Measurements from ENCODE around the gene CTDP1. TPM values are rescaled to one million over a fixed set of nuclear protein-coding genes. Genes with fewer than 3 reads are reported as not detected.

Gene CTDP1
- polyA plus RNA-seq, 1 experiment = 12.9 TPM

DNA sequence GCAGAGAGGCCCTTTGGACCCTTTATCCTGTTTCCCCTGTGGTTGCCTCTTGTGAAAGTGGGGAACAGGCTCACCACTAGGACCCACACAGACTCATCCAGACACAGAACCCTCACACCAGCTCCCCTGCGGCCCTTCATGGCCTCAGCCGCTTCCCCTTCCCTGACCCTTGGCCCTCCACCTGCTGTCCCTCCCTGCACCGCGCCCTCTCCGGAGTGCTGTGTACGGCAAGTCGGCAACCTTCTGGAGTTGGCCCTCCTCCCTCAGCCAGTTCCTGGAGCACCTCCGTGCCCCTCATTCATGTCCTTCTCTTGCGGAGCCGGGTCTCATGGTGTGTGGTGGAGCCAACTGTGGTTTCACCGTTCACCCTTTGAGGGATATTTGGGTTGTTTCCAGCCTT is 44.0 kb downstream of the CTDP1 start:
- Histone ChIP-seq H3K27me3 (ENCODE audit: control insufficient read depth, insufficient read depth, low read length) (no peaks in the 10 kb centered on the region), H3K4me3 (ENCODE audit: low read depth, low read length) (no peak overlapping the region), H3K36me3 (ENCODE audit: control insufficient read depth, insufficient read depth, low read length) (peaks cover 19% of the 10 kb centered on the region)
- TF ChIP-seq, protein P1, sequence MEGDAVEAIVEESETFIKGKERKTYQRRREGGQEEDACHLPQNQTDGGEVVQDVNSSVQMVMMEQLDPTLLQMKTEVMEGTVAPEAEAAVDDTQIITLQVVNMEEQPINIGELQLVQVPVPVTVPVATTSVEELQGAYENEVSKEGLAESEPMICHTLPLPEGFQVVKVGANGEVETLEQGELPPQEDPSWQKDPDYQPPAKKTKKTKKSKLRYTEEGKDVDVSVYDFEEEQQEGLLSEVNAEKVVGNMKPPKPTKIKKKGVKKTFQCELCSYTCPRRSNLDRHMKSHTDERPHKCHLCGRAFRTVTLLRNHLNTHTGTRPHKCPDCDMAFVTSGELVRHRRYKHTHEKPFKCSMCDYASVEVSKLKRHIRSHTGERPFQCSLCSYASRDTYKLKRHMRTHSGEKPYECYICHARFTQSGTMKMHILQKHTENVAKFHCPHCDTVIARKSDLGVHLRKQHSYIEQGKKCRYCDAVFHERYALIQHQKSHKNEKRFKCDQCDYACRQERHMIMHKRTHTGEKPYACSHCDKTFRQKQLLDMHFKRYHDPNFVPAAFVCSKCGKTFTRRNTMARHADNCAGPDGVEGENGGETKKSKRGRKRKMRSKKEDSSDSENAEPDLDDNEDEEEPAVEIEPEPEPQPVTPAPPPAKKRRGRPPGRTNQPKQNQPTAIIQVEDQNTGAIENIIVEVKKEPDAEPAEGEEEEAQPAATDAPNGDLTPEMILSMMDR (IDR thresholded peaks at IDR 0.05; ENCODE audit: insufficient read depth, low read depth, low read length) = no peak
- CTCF ChIA-PET = no interaction called here
- POLR2A ChIA-PET = no interaction called here
- no peak for DNase-seq (ENCODE audit: low read depth)

DNA sequence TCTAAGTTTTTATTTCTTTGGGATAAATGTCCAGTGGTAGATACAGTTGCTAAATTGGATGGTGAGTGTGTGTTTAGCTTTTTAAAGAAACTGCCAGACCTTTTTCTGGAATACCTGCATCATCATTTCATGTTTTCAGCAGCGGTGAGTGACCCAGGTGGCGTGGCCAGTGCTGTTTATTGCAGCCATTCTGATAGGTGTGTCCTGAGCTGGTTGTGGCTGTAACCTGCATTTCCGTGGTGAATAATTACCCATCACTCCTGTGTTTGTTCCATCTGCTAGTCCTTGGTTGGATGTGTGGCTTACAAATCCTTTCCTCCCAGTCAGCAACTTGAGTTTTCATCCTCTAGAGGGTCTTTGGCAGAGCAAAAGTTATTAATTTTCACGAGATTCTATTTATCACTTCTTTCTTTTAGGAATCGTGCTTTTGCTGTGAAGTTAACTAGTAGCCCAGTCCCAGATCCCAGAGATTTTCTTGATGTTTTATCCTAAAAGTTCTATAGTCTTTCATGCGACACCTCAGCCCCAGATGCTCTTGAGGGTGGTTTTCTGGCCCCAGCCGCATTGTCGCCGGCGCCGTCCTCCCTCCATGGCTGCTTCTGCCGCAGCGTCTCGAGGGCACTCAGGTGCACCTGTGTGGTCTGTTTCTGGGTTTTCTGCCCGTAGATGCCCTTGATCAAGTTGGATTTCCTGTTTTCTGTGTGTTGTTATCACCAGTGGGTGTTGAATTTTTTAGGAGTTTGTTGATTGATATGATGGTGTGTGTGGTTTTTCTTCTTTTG is 44.9 kb downstream of the CTDP1 start:
- no peak for DNase-seq (ENCODE audit: low read depth)
- no peak overlapping the region for H3K4me3 ChIP-seq (ENCODE audit: low read depth, low read length)
- H3K36me3 ChIP-seq (ENCODE audit: control insufficient read depth, insufficient read depth, low read length) = peaks cover 25% of the 10 kb centered on the region
- POLR2A ChIA-PET = no interaction called here
- CTCF ChIA-PET = no interaction called here
- H3K27me3 ChIP-seq (ENCODE audit: control insufficient read depth, insufficient read depth, low read length) = no peaks in the 10 kb centered on the region
- TF ChIP-seq, protein P1 (IDR thresholded peaks at IDR 0.05; ENCODE audit: insufficient read depth, low read depth, low read length) = no peak

DNA sequence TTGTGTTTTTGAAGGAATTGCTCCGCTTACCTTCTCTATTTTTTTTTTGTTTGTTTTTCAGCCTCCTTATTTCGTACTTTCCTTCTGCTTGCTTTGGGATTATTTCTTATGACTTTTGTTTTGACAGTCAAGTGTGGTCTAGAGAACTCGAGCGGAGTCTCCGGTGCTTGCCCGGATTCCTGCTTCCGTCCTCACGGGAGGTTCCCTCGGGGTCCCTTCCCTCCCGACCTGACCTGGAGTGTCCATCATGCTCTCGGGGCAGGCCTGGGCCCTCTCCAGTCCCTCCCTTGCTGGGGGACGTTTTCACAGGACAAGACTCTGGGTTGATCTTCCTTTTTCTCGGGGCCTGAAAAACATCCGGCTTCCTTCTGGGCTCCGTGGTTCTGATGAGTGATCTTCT is 45.9 kb downstream of the CTDP1 start:
- peaks cover 26% of the 10 kb centered on the region for H3K36me3 ChIP-seq (ENCODE audit: control insufficient read depth, insufficient read depth, low read length)
- TF ChIP-seq, protein P1 (IDR thresholded peaks at IDR 0.05; ENCODE audit: insufficient read depth, low read depth, low read length) = no peak
- CTCF ChIA-PET = no interaction called here
- POLR2A ChIA-PET = no interaction called here
- DNase-seq (ENCODE audit: low read depth) = no peak
- no peak overlapping the region for H3K4me3 ChIP-seq (ENCODE audit: low read depth, low read length)
- H3K27me3 ChIP-seq (ENCODE audit: control insufficient read depth, insufficient read depth, low read length) = no peaks in the 10 kb centered on the region

DNA sequence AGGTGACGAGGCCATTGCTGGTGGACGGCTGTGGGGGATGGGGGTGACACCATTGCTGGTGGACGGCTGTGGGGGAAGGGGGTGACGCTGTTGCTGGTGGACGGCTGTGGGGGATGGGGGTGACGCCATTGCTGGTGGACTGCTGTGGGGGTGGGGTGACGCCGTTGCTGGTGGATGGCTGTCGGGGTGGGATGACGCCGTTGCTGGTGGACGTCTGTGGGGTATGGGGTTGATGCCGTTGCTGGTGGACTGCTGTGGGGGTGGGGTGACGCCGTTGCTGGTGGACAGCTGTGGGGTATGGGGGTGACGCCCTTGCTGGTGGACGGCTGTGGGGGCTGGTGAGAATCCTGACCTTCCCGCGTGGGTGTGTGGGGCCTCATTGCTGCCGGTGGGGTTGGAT is 47.1 kb downstream of the CTDP1 start:
- Histone ChIP-seq H3K36me3 (ENCODE audit: control insufficient read depth, insufficient read depth, low read length) (peaks cover 28% of the 10 kb centered on the region), H3K27me3 (ENCODE audit: control insufficient read depth, insufficient read depth, low read length) (no peaks in the 10 kb centered on the region), H3K4me3 (ENCODE audit: low read depth, low read length) (no peak overlapping the region)
- DNase-seq (ENCODE audit: low read depth) = no peak
- TF ChIP-seq, protein P1 (IDR thresholded peaks at IDR 0.05; ENCODE audit: insufficient read depth, low read depth, low read length) = no peak
- ChIA-PET CTCF (no interaction called here), POLR2A (no interaction called here)

DNA sequence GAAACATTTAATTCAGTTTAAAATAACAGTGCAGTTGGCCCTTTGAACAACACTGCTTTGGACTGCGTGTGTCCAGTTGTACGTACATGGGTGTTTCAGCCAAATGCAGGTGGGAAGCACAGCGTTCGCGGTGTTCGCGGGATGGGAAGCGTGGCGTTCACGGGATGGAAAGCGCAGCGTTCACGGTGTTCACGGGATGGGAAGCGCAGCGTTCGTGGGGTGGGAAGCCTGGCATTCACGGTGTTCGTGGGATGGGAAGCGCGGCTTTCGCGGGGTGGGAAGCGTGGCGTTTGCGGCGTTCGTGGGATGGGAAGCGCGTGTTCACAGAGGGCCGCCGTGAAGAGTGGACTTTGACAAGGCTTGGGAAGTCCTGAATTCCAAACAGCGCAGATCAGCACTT is 47.6 kb downstream of the CTDP1 start:
- Histone ChIP-seq H3K36me3 (ENCODE audit: control insufficient read depth, insufficient read depth, low read length) (peaks cover 28% of the 10 kb centered on the region), H3K4me3 (ENCODE audit: low read depth, low read length) (no peak overlapping the region), H3K27me3 (ENCODE audit: control insufficient read depth, insufficient read depth, low read length) (no peaks in the 10 kb centered on the region)
- DNase-seq (ENCODE audit: low read depth) = no peak
- ChIA-PET CTCF (no interaction called here), POLR2A (no interaction called here)
- TF ChIP-seq, protein P1 (IDR thresholded peaks at IDR 0.05; ENCODE audit: insufficient read depth, low read depth, low read length) = no peak
